ENCODE results near the gene PDGFB.
A peak's percentile ranks its signal among the peaks of the same experiment; 100 is the strongest.

The PDGFB gene

GRCh38 chr22:39253435-39254070 lies 8.8 kb upstream of the PDGFB start:
- no peak for DNase-seq

- no peak for DNase-seq
Measured at GRCh38 chr22:39252461-39253434, 8.0 kb upstream of the PDGFB start.

GRCh38 chr22:39251762-39252460 lies 7.1 kb upstream of the PDGFB start:
- no peak for DNase-seq

GRCh38 chr22:39250838-39251237 lies 6.1 kb upstream of the PDGFB start:
- DNase-seq = no peak

- no peak for DNase-seq
Measured at GRCh38 chr22:39250131-39250530, 5.3 kb upstream of the PDGFB start.

- no peak for DNase-seq
Measured at GRCh38 chr22:39249086-39249704, 4.4 kb upstream of the PDGFB start.

- DNase-seq = no peak
Measured at GRCh38 chr22:39248254-39248653, 3.5 kb upstream of the PDGFB start.

GRCh38 chr22:39247361-39247760 lies 2.6 kb upstream of the PDGFB start:
- DNase-seq = no peak

- DNase-seq = no peak
Measured at GRCh38 chr22:39246690-39247332, 2.0 kb upstream of the PDGFB start.

GRCh38 chr22:39246217-39246616 lies 1.4 kb upstream of the PDGFB start:
- DNase-seq = no peak

GRCh38 chr22:39245130-39246039 lies 603 bp upstream of the PDGFB start:
- no peak for DNase-seq

GRCh38 chr22:39244136-39244495 lies 666 bp downstream of the PDGFB start:
- no peak for DNase-seq

- DNase-seq = no peak
Measured at GRCh38 chr22:39243439-39244135, 1.2 kb downstream of the PDGFB start.

- DNase-seq = peak; percentile 28
Measured at GRCh38 chr22:39242595-39243438, 2.0 kb downstream of the PDGFB start.

GRCh38 chr22:39241794-39242594 lies 2.8 kb downstream of the PDGFB start:
- peak; percentile 27 for DNase-seq

GRCh38 chr22:39240831-39241793 lies 3.7 kb downstream of the PDGFB start:
- no peak for DNase-seq

GRCh38 chr22:39239561-39240423 lies 5.0 kb downstream of the PDGFB start:
- DNase-seq = no peak
